NOMO-1 (cell line): ENCODE measurements around the gene GFOD1.

Source experiments
- DNase-seq, 2 experiments: peaks; one replicate each; lab custom pipeline; 2025; ENCODE audit not compliant: unreplicated experiment in 2 of 2; lab: John Stamatoyannopoulos, UW

Gene GFOD1

DNA sequence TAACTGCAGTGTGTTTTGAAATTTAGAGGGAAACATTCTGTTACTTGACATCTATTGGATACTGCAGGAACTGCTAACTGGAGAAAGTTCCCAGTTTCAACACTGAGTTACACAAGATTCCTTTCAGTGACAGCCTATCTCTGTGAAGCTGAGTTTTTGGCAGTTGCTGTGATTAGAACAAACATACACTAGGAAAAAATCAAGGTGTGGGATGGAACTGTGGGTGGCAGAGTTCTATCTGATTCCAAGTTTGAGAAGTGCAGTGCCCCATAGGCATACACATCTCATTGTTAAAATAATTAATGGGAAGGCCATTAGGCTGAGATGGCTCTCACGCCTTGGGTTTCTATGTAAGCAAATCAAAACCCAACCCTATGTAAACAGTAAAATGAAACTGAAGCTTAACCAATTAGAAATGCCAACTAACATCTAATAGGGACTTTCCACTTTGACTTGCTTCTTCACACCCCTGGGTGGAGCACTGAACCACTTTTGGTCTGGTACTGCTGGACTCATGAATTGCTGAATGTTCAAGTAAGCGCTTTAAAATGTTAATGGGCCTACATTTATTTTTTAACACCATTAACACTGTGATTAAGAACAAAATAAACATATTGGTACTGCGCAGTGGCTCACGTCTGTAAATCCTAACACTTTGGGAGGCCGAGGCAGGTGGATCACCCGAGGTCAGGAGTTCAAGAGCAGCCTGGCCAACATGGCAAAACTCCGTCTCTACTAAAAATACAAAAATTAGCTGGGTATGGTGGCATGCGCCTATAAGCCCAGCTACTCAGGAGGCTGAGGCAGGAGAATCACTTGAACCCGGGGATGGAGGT, 103.9 kb downstream of the GFOD1 start:
- no peak for DNase-seq

DNA sequence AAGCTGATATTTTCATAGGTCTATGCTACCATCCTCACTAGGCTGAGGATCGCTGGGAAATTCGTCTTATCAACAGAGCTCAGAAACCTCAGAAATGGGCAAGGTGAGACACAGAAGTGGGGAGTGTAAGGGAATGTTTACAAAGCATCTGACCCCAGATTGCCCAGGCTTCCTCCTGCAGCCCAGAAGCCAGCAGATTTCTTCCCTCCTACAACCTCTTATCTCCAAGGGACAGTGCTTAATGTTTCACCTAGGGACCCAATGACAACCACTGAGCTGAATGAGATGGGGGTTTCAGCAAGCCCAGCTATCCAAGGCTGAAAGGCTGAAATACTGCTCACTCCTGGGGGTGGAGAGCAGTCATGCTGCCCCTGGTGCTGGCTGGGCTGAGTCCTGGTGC, 106.6 kb downstream of the GFOD1 start:
- DNase-seq = no peak

DNA sequence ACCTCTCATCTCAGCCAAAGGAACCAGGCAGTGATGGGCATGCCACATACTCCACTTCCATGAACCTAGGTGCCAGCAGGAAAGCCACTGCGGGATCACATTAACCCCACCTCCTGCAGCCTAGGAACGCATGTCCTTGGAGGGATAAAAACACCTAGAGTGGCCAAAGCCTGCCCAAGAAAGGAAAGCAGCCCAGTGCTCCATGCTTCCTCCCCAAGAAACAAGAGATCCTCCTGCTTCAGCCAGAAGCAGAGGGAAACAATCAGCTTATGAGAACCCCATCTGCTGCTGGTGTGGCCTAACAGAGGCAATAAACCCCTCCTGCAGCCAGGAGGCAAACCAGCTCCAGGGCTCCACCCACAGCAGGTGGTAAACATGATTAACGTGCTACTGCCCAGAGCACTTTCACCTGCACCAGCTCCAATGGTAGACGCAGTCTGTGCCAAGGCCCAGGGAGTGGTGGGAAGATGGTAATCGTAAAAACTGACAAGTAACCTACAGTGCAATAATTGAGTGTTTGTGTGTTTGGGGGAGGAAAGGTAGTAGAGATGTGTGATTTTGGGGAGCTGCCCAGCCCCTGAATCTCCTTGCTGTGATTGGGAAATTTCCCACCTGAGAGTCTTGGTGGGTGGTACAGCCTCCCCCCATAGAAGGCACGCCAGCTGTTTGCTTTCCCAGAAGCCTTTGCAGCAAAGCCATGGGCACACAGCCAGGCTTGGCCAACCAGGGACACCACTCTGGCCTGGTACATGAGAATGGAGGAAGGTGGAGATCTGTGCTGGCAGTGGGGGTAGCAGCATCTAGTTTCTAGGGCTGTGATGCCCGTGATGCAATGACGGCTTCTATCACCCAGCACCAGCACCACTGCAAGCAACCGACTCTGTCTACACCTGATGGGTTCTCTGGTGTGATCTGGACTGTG, 108.5 kb downstream of the GFOD1 start:
- DNase-seq = no peak

DNA sequence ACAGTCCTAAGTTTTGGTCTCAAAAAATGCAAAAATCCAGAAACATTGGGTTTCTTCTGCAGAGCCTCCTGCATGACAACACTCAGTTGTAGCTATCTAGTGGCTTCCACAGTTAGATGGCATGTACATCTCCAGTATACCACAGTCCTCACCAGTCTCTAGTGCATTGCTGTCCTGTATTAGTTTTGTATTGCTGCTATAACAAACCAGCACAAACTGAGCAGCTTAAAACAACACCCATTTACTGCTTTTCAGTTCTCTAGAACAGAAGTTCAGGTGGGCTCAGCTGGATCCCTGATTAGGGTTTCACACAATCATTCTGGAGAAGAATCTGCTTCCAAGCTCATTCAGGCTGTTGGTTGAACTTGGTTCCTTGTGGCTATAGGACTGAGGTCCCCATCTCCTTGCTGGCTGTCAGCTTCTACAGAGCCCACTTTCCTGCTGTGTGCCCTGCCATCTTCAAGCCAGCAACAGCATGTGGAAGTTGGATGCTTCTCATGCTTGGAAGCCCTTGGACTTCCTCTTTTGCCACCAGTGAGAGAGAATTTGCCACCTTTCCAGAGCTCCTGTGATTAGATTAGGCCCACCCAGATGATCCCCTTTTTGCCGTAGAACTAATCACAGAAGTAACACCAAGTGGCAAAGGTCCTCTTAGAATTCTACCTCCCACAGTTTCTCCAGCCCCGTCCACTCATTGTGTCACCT, 110.2 kb downstream of the GFOD1 start:
- no peak for DNase-seq

DNA sequence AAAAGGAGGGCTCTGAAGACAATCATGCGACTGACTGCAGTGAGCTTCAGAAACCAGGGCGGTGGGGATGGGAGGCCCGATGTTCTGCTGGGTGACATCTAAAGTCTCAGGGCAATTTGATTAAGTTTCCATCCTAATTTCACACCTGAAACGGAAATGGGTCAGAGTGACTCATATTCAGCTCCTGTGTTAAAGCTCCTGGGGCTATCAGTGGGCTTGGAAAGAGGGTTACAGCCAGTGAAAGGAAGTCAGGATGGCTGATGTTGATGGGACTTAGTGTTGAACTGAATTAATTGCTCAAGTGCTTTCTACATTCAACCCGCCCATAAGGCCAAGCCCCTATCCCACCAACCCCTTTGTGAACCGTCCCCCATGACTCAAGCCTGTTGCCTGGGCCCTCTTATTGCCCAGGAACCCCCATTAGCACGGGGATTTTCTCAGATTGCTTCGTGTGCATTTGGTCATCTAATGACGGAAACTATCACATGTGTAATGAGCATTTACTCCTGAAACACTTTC, 112.0 kb downstream of the GFOD1 start:
- DNase-seq = no peak

DNA sequence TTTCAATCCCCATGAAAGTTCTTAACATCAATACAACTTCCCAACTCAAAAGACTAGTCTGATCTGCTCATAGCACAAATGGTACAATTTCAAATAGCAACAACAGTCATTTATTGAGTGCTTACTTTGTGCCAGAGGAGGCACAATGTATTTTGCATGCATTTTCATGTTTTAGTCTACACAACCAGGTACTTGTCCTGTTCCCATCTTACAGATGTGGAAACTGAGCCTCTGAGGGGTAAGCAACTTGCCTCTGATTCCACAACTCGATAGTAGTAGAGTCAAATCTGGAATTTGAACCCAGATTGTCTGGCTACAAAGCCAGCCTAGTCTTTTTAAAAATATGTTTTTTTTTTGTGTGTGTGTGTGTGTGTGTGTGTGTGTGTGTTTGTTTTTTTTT, 113.5 kb downstream of the GFOD1 start:
- no peak for DNase-seq

DNA sequence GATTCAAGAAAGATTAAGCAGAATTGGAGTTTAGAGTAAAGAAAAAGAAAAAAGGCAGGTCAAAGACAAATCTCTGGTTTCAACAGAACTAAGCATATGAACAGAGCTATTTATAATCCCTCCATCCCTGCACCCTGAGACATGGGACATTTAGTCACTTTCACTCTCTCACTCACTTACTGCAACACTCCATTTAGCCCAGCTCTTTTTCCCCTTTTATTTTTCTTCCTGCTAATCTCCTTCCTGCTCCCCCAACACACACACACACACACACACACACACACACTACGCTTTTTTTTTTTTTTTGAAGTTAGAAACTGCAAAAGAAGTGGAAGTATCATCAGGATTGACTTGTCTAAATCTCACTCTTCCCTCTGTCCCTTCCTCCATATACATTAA, 113.9 kb downstream of the GFOD1 start:
- no peak for DNase-seq

DNA sequence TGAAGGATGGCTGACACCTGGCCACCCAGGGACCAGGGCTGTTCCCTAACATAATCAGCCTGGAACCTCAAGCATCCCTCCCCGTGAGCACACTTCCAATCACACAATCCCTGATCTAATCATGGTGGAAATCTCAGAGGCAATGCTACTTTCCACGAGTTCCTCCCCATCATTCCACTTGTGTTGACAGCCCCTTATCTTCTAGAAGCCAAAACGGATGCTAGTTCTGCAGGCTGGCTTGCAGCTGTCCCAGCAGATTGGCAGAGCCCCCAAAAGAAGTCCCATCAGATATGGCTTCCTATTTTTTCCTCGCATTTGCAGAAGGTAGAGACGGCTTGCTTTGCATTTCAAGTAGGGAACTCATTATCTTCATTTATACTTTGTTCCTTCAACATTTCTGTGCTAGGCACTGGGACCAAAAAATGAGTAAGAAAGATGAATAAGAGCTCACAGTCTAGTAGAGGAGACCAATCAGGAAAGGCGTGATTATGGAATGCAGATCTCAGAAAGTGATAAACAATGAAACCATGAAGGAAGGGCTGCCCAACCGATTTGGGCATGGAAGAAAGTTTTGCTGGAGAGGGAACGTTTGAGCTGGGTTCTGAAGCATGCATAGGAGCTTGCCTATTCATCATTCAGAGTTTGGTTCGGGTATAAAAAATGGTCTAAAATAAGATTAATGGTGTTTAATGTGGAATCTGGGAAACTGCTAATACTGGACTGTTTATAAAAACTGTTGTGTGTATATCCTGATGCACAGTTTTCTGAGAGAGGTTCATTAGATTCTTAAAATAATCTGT, 114.5 kb downstream of the GFOD1 start:
- DNase-seq = no peak

DNA sequence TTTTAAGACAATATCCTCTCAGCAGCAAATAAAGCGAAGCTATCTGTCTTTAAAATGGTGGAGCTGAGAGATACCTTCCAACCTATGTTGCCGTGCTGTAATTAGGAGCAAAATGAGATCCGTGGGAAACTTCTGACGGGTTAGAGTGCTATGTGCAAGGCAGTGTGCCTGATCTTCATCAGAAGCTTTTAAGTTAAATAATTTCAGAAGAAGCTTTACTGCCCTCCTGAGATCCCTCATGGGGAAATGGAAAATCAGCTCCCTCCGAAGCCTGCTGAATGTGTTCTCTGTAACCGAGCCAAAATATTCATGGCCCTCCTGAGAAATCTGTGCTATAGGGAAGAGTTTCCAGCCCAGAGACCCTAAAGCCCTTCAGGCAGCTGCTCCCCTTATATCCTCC, 115.3 kb downstream of the GFOD1 start:
- DNase-seq = no peak

DNA sequence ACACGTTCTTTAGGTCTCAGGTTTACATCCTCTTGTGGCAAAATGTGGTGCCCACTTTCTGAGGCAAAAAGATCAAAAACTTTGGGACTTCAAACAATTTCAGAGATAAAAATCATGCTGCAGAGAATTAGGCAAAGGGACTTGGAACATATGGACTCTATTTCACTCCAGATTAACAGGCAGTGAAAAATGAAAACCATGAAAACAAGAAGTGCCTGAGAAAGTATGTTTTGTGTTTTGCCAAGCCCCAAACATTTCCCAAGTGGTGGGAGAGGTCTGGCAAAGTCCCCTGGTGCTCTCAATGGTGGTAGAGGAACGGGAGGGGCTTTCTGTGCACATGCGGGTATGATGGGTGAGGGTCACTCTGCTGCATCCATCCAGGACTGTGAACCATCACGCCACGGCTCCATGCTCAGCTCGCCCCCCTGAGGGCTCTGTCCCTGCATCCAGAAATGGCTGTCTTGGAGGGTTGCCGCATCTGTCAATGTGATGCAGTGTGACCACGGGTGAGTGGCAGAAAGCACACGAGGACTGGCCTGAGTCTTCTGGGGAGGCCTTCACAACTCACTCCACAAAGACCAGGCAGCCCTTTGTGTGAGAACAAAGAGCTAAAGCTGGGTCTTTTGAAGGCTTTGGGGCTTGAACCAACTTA, 115.9 kb downstream of the GFOD1 start:
- DNase-seq = no peak

DNA sequence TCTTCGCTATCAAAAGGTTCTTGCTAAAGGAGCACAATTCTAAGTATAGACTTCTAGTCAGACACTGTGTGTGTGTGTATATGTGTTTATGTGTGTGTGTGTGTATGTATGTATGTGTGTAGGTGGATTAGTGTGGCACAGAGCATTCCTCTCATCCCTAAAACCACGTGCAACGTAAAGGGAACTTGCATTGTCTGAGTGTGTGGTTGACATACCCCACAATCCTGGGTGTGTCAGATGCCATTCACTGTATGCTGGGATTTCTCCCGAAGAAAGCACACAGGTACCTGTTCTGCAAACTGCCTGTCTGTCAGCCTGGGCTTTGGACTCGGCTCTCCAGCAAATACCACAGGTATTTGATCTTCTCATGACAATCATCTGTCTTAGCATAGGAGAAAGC, 116.8 kb downstream of the GFOD1 start:
- no peak for DNase-seq

DNA sequence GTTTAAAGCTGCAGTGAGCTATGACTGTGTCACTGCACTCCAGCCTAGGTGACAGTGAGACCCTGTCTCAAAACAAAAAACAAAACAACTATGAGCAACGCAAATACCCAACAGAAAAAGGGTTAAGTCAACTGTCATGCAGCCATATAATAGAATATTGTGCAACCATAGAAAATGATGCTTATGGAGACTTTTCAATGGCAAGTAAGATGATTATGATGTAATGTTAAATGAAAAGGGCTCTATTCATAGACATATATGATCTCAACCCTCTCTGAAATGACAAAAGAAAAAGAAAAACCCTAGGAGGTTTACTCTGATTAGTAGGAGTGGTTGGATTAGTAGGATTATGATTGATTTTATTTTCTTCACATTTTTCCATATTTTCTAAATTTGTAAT, 117.8 kb downstream of the GFOD1 start:
- no peak for DNase-seq

DNA sequence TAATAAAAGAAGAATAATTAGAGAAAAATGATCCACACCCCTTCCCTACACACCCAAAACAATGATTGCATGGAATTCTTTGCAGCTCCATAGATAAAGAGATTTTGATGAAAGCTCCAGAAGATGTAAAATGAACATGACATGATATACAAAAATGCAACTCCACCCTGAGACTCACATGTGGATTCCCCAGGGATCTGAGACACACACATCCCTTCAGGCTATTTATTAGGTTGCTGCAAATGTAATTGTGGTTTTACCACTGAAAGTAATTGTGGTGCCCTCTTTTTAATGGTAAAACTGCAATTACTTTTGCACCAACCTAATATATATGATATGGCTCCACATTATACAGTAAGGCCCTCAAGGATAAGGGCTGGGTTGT, 118.7 kb downstream of the GFOD1 start:
- no peak for DNase-seq

DNA sequence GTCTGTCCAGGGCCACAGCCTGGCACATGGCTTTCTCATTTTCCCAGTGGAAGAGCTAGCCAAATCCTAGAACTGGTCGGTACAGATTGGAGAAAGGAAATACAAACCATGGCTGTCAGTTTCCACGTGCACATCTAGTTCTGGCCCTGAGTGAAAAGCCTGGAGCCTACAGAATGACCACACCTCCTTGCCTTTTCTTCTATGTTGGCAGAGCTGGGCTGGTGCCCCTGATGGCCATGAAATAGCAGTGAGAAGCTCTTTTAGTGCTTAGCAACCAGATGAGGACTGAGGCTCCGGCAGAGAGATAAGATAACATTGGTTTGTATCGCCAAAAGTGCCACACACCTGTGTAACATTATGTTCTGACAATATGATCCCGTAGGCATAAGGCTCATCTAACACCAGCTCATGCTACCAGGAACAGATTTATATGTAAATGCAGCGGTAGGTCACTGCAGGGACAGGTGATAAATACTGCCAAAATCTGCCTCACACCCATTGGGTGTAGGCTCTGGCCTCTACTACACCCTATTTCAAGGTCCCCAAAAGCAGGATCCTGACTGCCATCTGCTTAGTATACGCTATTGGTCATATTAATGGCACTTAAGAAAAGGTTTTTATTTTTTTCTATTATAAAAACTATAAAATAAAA, 119.2 kb downstream of the GFOD1 start:
- DNase-seq = no peak

DNA sequence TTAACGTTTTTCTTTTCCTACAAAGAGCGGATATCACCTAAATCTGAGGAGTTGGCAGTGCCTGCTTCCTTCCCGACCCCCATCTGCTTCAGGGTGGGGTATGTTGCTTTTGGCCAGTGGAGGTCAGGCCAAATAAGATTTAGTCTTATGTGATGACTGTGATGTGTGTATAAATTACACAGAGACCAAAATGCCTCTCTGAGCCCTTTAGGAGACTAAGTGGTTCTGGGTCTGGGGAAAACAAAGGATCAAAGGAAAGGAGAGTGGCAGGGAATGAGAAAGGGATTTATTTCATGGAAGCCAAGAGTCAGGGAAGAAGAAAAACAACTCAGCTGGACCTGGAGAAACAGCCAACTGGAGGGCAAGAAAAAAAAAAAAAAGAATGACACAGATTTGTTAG, 120.0 kb downstream of the GFOD1 start:
- DNase-seq = no peak

DNA sequence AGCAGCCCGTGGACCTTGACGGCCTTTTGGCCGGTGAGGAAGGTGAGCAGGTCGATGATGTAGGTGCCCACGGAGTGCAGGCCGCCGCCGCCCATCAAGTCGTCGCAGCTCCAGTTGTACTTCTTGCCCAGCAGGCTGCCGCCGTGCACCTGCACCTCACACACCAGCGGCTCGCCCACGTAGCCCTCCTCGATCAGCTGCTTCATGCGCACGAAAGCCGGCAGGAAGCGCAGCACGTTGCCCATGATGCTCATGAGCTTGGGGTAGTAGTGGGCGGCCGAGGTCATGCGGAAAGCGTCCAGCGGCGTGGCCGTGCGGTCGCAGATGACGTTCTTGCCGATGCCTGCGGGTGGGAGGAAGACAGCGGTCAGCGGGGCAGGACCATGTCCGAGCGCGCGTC, 122.1 kb downstream of the GFOD1 start:
- no peak for DNase-seq

DNA sequence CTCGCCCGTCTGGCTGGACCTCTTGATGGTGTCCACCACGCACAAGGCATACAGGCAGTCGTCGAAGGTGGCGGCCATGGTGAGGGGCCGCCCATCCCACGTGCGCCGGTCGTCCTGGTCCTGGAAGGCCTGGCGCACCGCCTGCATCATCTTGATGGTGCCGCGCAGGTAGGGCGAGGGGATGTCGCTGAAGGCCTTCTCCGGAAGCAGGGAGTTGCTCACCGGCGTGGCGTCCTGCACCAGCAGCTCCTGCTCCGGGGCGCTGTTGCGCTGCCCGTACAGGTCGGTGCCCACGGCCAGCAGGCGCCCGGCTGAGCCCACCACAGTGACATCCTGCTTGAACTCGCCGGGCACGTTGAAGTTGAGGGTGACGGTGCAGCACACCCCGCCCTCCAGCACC, 122.6 kb downstream of the GFOD1 start:
- no peak for DNase-seq

DNA sequence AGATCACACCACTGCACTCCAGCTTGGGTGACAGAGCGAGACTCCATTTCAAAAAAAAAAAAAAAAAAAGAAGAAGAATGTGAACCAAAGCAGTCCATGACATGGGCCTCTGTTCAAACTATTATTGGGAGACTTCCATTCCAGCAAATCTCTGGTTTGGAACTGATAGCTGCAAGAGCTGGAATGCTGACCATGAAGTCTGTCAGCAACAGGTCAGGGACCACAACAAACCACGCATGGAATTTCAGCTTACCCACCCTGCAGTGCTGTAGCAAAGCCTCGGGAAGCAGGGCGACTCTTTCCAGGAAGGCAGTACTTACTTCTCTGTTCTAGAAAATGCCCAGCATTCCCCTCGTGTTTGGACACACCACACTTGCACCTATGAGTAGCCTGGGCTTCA, 125.0 kb downstream of the GFOD1 start:
- no peak for DNase-seq
